ENCODE data around the gene RTEL1.

Gene RTEL1

GRCh38 chr20:63742381-63743024, 84.4 kb downstream of the RTEL1 start:
- no peak overlapping the region for H3K27ac ChIP-seq
- H3K36me3 ChIP-seq (ENCODE audit: insufficient read depth, low read length) = peaks cover 3% of the 10 kb centered on the region; the same call in 1 of the 2 replicates
- H3K9ac ChIP-seq (ENCODE audit: insufficient read length) = no peak overlapping the region
- no peak for DNase-seq (ENCODE audit: low read depth, low spot score)
- no peak for TF ChIP-seq POLR2AphosphoS5 (IDR thresholded peaks at IDR 0.05; ENCODE audit: borderline replicate concordance, low read depth, low read length)
- TF ChIP-seq EZH2 (IDR thresholded peaks at IDR 0.05) = no peak
- TF ChIP-seq FOXP2 (optimal IDR thresholded peaks at IDR 0.05; ENCODE audit: control extremely low read depth, extremely low read length, insufficient read depth) = no peak
- H3K9me3 ChIP-seq (ENCODE audit: low read depth, low read length) = no peaks in the 10 kb centered on the region
- H3K4me3 ChIP-seq = no peak overlapping the region

- TF ChIP-seq FOXP2 (optimal IDR thresholded peaks at IDR 0.05; ENCODE audit: control extremely low read depth, extremely low read length, insufficient read depth) (no peak), EZH2 (IDR thresholded peaks at IDR 0.05) (no peak), POLR2AphosphoS5 (IDR thresholded peaks at IDR 0.05; ENCODE audit: borderline replicate concordance, low read depth, low read length) (no peak)
- no peak overlapping the region for H3K9ac ChIP-seq (ENCODE audit: insufficient read length)
- no peak for DNase-seq (ENCODE audit: low read depth, low spot score)
- H3K36me3 ChIP-seq (ENCODE audit: insufficient read depth, low read length) = peaks cover 3% of the 10 kb centered on the region; the same call in 1 of the 2 replicates
- no peaks in the 10 kb centered on the region for H3K9me3 ChIP-seq (ENCODE audit: low read depth, low read length)
- H3K4me3 ChIP-seq = no peak overlapping the region
- no peak overlapping the region for H3K27ac ChIP-seq
These were observed 85.3 kb downstream of the RTEL1 start for GRCh38 chr20:63743210-63743970.

- no peak for DNase-seq (ENCODE audit: low read depth, low spot score)
- TF ChIP-seq EZH2 (IDR thresholded peaks at IDR 0.05) (no peak), POLR2AphosphoS5 (IDR thresholded peaks at IDR 0.05; ENCODE audit: borderline replicate concordance, low read depth, low read length) (0 out of 2 replicates have a peak, but pooled peaks have one; percentile 10), FOXP2 (optimal IDR thresholded peaks at IDR 0.05; ENCODE audit: control extremely low read depth, extremely low read length, insufficient read depth) (no peak)
- peaks cover 3% of the 10 kb centered on the region; the same call in 1 of the 2 replicates for H3K36me3 ChIP-seq (ENCODE audit: insufficient read depth, low read length)
- H3K4me3 ChIP-seq = no peak overlapping the region
- H3K9ac ChIP-seq (ENCODE audit: insufficient read length) = no peak overlapping the region
- no peaks in the 10 kb centered on the region for H3K9me3 ChIP-seq (ENCODE audit: low read depth, low read length)
- H3K27ac ChIP-seq = no peak overlapping the region; the same call in 1 of the 2 replicates
These were observed 86.0 kb downstream of the RTEL1 start for GRCh38 chr20:63744158-63744557.

- Histone ChIP-seq H3K4me3 (no peak overlapping the region), H3K27ac (no peak overlapping the region), H3K9me3 (ENCODE audit: low read depth, low read length) (no peaks in the 10 kb centered on the region), H3K36me3 (ENCODE audit: insufficient read depth, low read length) (peaks cover 3% of the 10 kb centered on the region; the same call in 1 of the 2 replicates), H3K9ac (ENCODE audit: insufficient read length) (no peak overlapping the region)
- no peak for DNase-seq (ENCODE audit: low read depth, low spot score)
- no peak for TF ChIP-seq FOXP2 (optimal IDR thresholded peaks at IDR 0.05; ENCODE audit: control extremely low read depth, extremely low read length, insufficient read depth)
- TF ChIP-seq EZH2 (IDR thresholded peaks at IDR 0.05) = no peak
- TF ChIP-seq POLR2AphosphoS5 (IDR thresholded peaks at IDR 0.05; ENCODE audit: borderline replicate concordance, low read depth, low read length) = no peak; the same call in 1 of the 2 replicates
These were observed 86.7 kb downstream of the RTEL1 start for GRCh38 chr20:63744574-63745423.

GRCh38 chr20:63745424-63745805, 87.3 kb downstream of the RTEL1 start:
- Histone ChIP-seq H3K36me3 (ENCODE audit: insufficient read depth, low read length) (peaks cover 3% of the 10 kb centered on the region; the same call in 1 of the 2 replicates), H3K9me3 (ENCODE audit: low read depth, low read length) (no peaks in the 10 kb centered on the region), H3K9ac (ENCODE audit: insufficient read length) (no peak overlapping the region), H3K27ac (peak overlapping the region; percentile 42; the same call in 1 of the 2 replicates), H3K4me3 (no peak overlapping the region)
- no peak for TF ChIP-seq POLR2AphosphoS5 (IDR thresholded peaks at IDR 0.05; ENCODE audit: borderline replicate concordance, low read depth, low read length)
- no peak for TF ChIP-seq FOXP2 (optimal IDR thresholded peaks at IDR 0.05; ENCODE audit: control extremely low read depth, extremely low read length, insufficient read depth)
- TF ChIP-seq EZH2 (IDR thresholded peaks at IDR 0.05) = no peak
- no peak for DNase-seq (ENCODE audit: low read depth, low spot score)
